Right atrium auricular region (tissue), 2 donors: ENCODE results near the gene ADAMTS16. TPM values are rescaled to one million over a fixed set of nuclear protein-coding genes. Genes with fewer than 3 reads are reported as not detected.

ENCODE experiments used
- DNase-seq: peaks from one replicate; pipeline ENCODE4 v3.0.0-alpha.2; 2019; ENCODE audit warnings: low spot score
- H3K27ac ChIP-seq, 2 donors: fragments of 200-600 bp; sonication (generic); 1 replicate in 1 of 2; 2 replicates in 1 of 2; pipeline ENCODE4 v1.5.1; 2016 to 2019
- H3K27me3 ChIP-seq, 2 donors: fragments of 200-600 bp; sonication (generic); one replicate each; pipeline versions ENCODE4 v1.5.1 to v1.6.0; 2017 to 2019
- H3K36me3 ChIP-seq: fragments of 200-600 bp; sonication (generic); one replicate; pipeline ENCODE4 v1.5.1; 2016
- H3K4me1 ChIP-seq, 2 donors: fragments of 200-600 bp; sonication (generic); one replicate each; pipeline versions ENCODE4 v1.5.1 to v1.6.0; 2017 to 2019
- H3K4me3 ChIP-seq, 2 donors: fragments of 200-600 bp; sonication (generic); 1 replicate in 1 of 2; 2 replicates in 1 of 2; pipeline ENCODE4 v1.5.1; 2017 to 2019; ENCODE audit warnings: mild to moderate bottlenecking in 1 of 2, moderate library complexity in 1 of 2
- H3K9me3 ChIP-seq, 2 donors: fragments of 200-600 bp; sonication (generic); one replicate each; pipeline ENCODE4 v1.5.1; 2019
- CTCF ChIP-seq, 2 donors: fragments of 200-600 bp; sonication (generic); IDR thresholded peaks; one replicate each; pipeline ENCODE4 v1.5.1; 2019; ENCODE audit warnings: antibody characterized with exemption in 2 of 2
- total RNA-seq, 2 donors: library from RNA; depleted of rRNA; stranded (reverse); fragments of >200 nt; gene quantifications; one replicate each; pipeline ENCODE4 v1.1.0, GENCODE V29; 2016

ADAMTS16 gene
- total RNA-seq, 2 donors from 2014 or later, result not detected

DNA sequence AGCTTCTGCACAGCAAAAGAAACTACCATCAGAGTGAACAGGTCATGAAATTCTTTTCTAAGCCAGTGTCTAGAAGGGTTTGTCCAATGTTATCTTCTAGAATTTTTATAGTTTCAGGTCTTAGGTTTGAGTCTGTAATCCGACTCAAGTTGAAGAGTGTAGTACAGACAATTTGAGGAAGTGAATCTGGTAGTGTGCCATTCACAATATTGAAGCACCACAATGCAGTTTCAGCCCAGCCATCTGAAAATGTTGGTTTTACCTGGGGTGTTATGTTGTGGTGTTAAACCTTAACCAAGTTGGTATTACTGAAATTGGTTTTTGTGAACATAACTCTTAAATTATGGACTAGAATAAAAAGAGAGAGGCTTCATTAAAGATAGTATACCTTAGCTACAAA lies 77.2 kb downstream of the ADAMTS16 start:
- H3K36me3 ChIP-seq, result no peaks in the 10 kb centered on the region
- H3K27ac ChIP-seq, result no peak overlapping the region
- H3K4me1 ChIP-seq, result no peaks in the 10 kb centered on the region
- no peaks in the 10 kb centered on the region for H3K27me3 ChIP-seq
- no peaks in the 10 kb centered on the region for H3K9me3 ChIP-seq
- no peak overlapping the region for H3K4me3 ChIP-seq
- no peak for DNase-seq
- no peak for TF ChIP-seq CTCF (IDR thresholded peaks at IDR 0.05)

- Histone ChIP-seq H3K27me3 (no peaks in the 10 kb centered on the region), H3K9me3 (no peaks in the 10 kb centered on the region), H3K4me1 (no peaks in the 10 kb centered on the region), H3K36me3 (no peaks in the 10 kb centered on the region), H3K4me3 (no peak overlapping the region), H3K27ac (no peak overlapping the region)
- no peak for TF ChIP-seq CTCF (IDR thresholded peaks at IDR 0.05)
- no peak for DNase-seq
Measured at GRCh38 chr5:5218396-5218795, 78.3 kb downstream of the ADAMTS16 start.

GRCh38 chr5:5219541-5219940 lies 79.4 kb downstream of the ADAMTS16 start:
- Histone ChIP-seq H3K27ac (no peak overlapping the region), H3K4me3 (no peak overlapping the region), H3K4me1 (no peaks in the 10 kb centered on the region), H3K9me3 (no peaks in the 10 kb centered on the region), H3K27me3 (no peaks in the 10 kb centered on the region), H3K36me3 (no peaks in the 10 kb centered on the region)
- no peak for DNase-seq
- no peak for TF ChIP-seq CTCF (IDR thresholded peaks at IDR 0.05)

DNA sequence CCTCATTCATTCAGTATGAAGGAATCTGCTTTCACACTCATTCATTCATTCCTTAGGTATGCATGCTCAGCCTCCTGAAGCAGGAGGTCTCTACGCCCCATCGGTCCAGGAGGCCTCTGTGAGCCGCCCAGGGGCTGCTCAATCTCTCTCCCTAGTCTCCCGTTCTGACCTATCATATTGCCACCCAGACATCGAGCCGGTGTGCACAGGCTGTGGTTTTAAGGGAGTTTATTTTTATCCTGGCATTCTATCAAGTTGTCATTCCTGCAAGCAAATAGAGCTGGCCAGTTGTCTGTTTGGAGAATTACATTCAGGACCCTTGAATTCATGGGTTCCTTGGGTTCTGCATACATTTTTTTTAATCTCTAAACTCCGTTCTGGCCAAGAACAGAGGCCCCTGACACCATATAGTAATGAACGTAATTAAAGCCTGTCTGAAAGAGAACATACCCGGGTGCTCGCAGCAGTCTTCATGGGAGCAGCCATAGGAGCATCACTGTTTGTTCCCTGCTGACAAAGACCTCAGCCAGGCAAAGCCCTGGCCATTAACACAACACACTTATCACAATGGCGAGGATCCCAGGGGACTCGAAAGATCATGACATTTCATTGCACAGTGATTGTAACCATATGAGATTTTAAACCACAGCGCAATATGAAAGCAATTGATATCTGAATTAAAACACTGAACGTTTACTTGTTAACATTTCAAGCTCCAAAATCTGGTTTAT lies 80.9 kb downstream of the ADAMTS16 start:
- Histone ChIP-seq H3K4me1 (no peaks in the 10 kb centered on the region), H3K27me3 (no peaks in the 10 kb centered on the region), H3K27ac (no peak overlapping the region), H3K4me3 (no peak overlapping the region), H3K36me3 (no peaks in the 10 kb centered on the region), H3K9me3 (no peaks in the 10 kb centered on the region)
- TF ChIP-seq CTCF (IDR thresholded peaks at IDR 0.05), result no peak
- DNase-seq, result no peak

- H3K27ac ChIP-seq, result no peak overlapping the region
- H3K4me1 ChIP-seq, result no peaks in the 10 kb centered on the region
- no peaks in the 10 kb centered on the region for H3K27me3 ChIP-seq
- no peak for TF ChIP-seq CTCF (IDR thresholded peaks at IDR 0.05)
- no peak for DNase-seq
- no peaks in the 10 kb centered on the region for H3K36me3 ChIP-seq
- no peaks in the 10 kb centered on the region for H3K9me3 ChIP-seq
- H3K4me3 ChIP-seq, result no peak overlapping the region
Measured at GRCh38 chr5:5221724-5222123, 81.6 kb downstream of the ADAMTS16 start.

GRCh38 chr5:5231576-5231975 lies 91.4 kb downstream of the ADAMTS16 start:
- Histone ChIP-seq H3K9me3 (no peaks in the 10 kb centered on the region), H3K4me3 (no peak overlapping the region), H3K27me3 (no peaks in the 10 kb centered on the region), H3K4me1 (no peaks in the 10 kb centered on the region), H3K36me3 (no peaks in the 10 kb centered on the region), H3K27ac (no peak overlapping the region)
- no peak for DNase-seq
- TF ChIP-seq CTCF (IDR thresholded peaks at IDR 0.05), result no peak
